GM19467 (cell line): ENCODE data around the gene NRXN2.

Experiments used
- ATAC-seq: cut with Tn5 transposase; IDR thresholded peaks from one replicate; pipeline ENCODE4 v1.9.1; 2021; ENCODE audit warnings: mild to moderate bottlenecking, moderate library complexity; ENCODE audit not compliant: unreplicated experiment

NRXN2 gene

GRCh38 chr11:64632654-64633053 is 90.3 kb downstream of the NRXN2 start:
- no peak for ATAC-seq

- ATAC-seq, result no peak
Observed at GRCh38 chr11:64632237-64632636, 90.8 kb downstream of the NRXN2 start.

DNA sequence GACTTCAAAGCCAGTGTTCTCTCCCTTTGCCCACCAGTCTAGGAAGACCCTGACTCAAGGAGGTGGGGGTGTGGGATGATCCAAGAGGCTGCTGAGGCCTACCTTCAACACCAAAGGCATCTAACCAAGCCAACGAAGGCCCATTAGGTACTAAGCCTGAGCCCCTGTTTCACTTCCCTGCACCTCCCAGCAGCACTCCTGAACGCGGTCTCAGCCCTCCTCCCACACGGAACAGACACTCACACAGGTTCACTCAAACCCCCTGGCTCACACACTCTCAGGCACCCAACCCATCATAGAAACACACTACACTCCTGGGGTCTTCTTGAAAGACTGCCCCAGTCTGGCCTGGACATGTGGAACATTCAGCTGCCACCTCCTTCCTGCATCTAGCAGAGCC is 91.3 kb downstream of the NRXN2 start:
- no peak for ATAC-seq

DNA sequence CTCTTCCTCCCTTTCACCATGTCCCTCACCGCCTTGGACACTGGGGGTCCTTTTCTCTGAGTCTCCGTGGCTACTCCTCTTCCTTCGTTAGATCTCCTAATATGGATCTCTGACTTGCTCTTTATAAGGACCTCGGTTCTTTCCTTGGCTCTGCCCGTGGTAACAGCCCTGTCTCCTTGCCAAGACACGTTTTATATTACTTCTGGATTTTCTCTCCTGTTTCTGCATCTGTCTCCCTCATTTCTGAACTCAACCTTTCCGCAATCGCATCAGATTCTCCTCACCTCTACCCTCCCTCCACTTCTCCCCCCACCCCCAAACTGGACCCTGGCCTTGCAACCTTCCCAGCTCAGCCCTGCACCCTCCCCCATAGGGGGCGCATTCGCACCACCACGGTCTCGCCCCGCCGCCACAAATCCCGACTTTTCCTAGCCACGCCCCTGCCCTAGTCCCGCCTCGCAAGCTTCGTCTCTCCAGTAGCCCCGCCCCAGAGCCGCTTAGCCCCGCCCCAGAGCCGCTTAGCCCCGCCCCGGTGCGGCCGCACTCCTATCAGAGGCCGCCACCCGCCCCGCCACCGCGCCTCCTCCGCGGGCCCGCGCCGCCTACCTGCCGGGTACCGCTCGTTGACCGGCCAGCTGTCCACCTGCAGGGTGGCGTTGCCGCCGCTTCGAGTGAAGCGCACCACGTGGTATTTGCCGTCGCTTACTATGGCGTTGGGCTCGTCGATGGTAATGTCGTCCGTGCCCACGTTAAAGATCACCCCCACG is 93.0 kb downstream of the NRXN2 start:
- no peak for ATAC-seq

- ATAC-seq, result no peak
Observed at GRCh38 chr11:64629103-64629502, 93.9 kb downstream of the NRXN2 start.

- ATAC-seq, result no peak
Observed at GRCh38 chr11:64628596-64628995, 94.4 kb downstream of the NRXN2 start.

DNA sequence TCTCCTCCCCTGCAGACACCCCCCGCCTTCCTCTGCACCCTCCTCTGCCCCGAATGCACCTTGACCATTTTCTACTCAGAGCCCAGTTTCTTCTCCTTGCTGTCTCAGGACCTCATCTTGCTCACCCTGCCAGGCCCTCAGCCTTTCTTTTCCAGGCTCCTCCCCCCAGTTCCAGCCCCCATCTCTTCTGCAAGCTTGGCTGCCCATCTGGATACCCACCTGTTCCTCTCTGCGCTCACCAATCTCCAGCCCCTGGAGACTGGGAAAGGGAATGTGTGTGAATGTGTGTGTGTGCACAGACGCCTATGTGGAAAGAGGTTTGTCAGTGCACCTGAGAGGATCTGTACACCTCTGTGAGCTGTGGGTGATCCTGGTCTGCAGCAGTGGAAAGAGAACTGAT is 95.6 kb downstream of the NRXN2 start:
- ATAC-seq, result no peak

- no peak for ATAC-seq
Observed at GRCh38 chr11:64626637-64627036, 96.4 kb downstream of the NRXN2 start.

GRCh38 chr11:64624883-64625481 is 98.0 kb downstream of the NRXN2 start:
- ATAC-seq, result no peak

DNA sequence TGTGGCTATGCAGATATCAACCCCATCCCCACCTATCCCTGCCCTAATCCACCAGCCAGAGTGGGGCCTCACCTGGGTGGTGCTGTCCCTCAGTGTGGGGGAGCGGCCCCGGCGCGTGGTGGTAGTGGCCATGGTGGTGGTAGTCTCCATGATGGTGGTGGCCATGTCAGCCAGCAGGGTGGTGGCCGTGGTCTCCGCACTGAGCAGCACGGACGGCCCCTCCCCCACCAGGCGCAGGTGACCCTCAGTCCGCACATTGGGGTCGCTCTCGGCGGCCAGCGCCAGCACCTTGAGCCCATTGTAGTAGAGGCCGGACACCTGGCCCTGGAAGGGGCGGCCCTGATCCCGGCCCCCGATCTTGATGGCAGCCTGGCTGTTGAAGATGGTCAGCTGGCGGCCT is 100.3 kb downstream of the NRXN2 start:
- ATAC-seq, result no peak

GRCh38 chr11:64621283-64622019 is 101.5 kb downstream of the NRXN2 start:
- ATAC-seq, result no peak

DNA sequence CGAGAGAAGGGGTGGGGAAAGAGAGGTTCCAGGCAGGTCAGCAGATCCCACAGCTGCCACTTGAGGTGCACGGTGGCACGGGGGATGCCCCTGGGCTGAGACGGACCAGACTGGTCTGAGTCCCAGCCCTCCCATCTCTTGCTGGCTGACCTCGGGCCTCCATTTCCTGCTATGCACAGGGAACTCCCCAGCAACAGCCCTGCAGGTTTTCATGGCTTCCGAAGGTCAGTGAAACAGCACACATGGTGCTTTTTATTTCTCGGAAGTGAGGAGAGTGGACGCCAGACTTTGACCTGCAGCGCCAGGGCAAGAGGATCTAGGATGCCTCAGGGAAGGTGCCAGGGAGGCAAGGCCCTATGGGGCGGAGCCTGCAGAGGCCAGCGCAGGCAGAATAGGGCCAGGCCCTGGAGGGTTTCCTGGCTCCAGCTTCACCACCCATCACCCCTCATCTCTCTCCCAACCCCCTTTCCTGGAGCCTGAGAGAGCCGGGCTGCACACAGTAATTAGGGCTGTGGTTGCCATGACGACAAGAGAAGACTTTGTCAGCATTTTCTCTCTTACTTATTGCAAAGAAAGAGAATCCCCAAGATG is 102.5 kb downstream of the NRXN2 start:
- ATAC-seq, result no peak

- ATAC-seq, result no peak
Observed at GRCh38 chr11:64619811-64620380, 103.1 kb downstream of the NRXN2 start.

DNA sequence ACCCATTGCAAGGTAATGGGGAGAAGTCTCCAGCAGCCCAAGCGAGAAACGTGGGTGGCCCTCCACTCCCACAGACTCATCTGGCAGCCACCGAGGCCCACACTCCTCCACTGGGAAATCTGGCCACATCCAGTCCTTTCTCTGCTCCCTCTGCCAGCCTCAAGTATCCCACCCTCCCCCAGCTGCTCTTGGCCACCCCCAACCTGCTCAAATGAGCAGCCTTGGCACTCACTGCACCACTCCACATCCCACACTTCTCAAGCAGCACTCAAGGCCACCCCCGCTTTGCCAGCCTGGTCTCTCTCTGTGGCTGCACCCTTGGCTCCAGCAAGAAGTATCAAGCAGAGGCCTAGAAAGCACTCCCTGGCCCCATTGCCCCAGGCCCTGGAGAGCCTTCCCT is 103.8 kb downstream of the NRXN2 start:
- ATAC-seq, result no peak

- ATAC-seq, result no peak
Observed at GRCh38 chr11:64616817-64617216, 106.2 kb downstream of the NRXN2 start.

GRCh38 chr11:64614917-64615316 is 108.1 kb downstream of the NRXN2 start:
- ATAC-seq, result no peak

- ATAC-seq, result no peak
Observed at GRCh38 chr11:64613648-64614047, 109.3 kb downstream of the NRXN2 start.

- no peak for ATAC-seq
Observed at GRCh38 chr11:64611869-64612646, 110.9 kb downstream of the NRXN2 start.

GRCh38 chr11:64611176-64611575 is 111.8 kb downstream of the NRXN2 start:
- ATAC-seq, result no peak

DNA sequence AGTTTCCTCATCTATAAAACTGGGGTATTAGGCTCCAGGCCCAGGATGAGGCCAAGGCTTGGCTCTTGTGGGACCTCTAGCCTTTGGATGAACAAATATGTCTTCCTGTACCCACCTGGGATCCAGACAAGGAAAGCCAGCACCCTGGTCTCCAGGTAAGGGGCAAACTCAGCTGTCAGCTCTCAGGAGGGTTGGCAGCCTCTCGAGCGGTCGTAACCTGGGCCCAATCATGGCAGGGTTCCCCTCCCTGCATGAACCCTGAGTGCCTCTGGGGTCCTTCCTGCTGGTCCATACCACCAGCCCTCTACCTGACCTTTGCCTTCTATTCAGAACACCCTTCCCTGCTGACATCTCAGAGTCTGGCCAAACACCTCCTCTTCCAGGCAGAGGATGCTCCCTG is 112.4 kb downstream of the NRXN2 start:
- ATAC-seq, result no peak
